RWPE2 (cell line): Measurements from ENCODE around the gene HRH2.
A peak's percentile ranks its signal among the peaks of the same experiment; 100 is the strongest.

Experiments
- ATAC-seq: fragments of 200-7000 bp; cut with Tn5 transposase; 3 replicates; pipeline ENCODE4 v1.9.1; 2021; ENCODE audit warnings: low read depth
- DNase-seq: peaks from one replicate; pipeline ENCODE4 v3.0.0-alpha.2; 2020; ENCODE audit warnings: low spot score
- H3K27ac ChIP-seq: fragments of 450-650 bp; 2 replicates; pipeline ENCODE4 v1.5.1; 2017; ENCODE audit warnings: mild to moderate bottlenecking; ENCODE audit not compliant: poor library complexity, severe bottlenecking
- H3K27me3 ChIP-seq: fragments of 250-450 bp; sonication (Bioruptor Pico); 2 replicates; pipeline ENCODE4 v1.5.1; 2021; ENCODE audit warnings: mild to moderate bottlenecking, moderate library complexity; ENCODE audit not compliant: insufficient read depth, poor library complexity, severe bottlenecking
- H3K36me3 ChIP-seq: fragments of 250-450 bp; sonication (Bioruptor Pico); 2 replicates; pipeline ENCODE4 v1.5.1; 2020; ENCODE audit warnings: low read depth, mild to moderate bottlenecking, moderate library complexity
- H3K4me1 ChIP-seq: fragments of 250-450 bp; sonication (Bioruptor Pico); 2 replicates; pipeline ENCODE4 v1.5.1; 2021; ENCODE audit warnings: mild to moderate bottlenecking, moderate library complexity; ENCODE audit not compliant: insufficient read depth, poor library complexity, severe bottlenecking
- H3K4me3 ChIP-seq: fragments of 250-450 bp; sonication (Bioruptor Pico); 2 replicates; pipeline ENCODE4 v1.5.1; 2021; ENCODE audit warnings: mild to moderate bottlenecking, moderate library complexity; ENCODE audit not compliant: severe bottlenecking
- H3K9me3 ChIP-seq: fragments of 250-450 bp; sonication (Bioruptor Pico); 2 replicates; pipeline ENCODE4 v1.5.1; 2021; ENCODE audit warnings: mild to moderate bottlenecking, moderate library complexity; ENCODE audit not compliant: severe bottlenecking
- TF ChIP-seq, protein P1 (sequence below): fragments of 450-650 bp; IDR thresholded peaks from one replicate; pipeline ENCODE4 v1.5.1; 2017; ENCODE audit warnings: mild to moderate bottlenecking, moderate library complexity; ENCODE audit not compliant: poor library complexity, severe bottlenecking

Gene HRH2

DNA sequence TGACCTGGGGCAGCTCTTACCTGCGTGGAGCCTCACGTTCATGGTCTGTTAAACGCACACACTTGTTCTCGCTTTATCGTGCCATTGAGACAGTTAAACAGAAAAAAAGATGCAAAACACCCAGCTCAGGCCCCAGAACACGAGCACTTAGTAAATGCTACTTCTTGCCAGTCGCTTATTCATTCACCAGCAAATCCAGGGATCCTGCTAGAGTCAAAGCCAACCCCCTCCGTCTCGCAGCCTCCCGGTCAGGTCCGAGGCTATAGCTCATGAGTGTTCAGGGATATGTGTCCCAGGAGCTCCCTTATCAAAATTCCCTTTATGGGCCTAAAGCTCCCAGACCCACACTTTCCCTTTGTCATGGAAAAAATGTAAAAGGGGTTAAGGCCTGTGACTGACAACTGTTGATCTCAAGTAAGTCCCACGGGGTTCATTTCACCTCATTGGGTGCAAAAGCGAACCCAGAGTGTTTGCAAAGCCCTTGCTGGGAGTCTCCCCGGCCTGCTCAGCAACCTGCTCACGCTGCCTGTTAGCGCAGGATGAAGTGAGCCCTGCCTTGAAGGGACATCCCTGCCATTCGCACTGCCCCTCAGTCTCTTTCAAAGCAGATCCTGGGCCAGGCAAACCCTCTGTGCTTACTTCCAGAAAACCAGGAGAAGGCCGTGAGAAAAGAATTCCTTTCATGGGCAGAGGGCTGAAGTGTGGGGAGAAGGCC, 40.7 kb downstream of the HRH2 start:
- TF ChIP-seq, protein P1, sequence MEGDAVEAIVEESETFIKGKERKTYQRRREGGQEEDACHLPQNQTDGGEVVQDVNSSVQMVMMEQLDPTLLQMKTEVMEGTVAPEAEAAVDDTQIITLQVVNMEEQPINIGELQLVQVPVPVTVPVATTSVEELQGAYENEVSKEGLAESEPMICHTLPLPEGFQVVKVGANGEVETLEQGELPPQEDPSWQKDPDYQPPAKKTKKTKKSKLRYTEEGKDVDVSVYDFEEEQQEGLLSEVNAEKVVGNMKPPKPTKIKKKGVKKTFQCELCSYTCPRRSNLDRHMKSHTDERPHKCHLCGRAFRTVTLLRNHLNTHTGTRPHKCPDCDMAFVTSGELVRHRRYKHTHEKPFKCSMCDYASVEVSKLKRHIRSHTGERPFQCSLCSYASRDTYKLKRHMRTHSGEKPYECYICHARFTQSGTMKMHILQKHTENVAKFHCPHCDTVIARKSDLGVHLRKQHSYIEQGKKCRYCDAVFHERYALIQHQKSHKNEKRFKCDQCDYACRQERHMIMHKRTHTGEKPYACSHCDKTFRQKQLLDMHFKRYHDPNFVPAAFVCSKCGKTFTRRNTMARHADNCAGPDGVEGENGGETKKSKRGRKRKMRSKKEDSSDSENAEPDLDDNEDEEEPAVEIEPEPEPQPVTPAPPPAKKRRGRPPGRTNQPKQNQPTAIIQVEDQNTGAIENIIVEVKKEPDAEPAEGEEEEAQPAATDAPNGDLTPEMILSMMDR: no peak
- DNase-seq (peak; percentile 42), ATAC-seq (no peak)
- no peaks in the 10 kb centered on the region for H3K36me3 ChIP-seq
- no peak overlapping the region for H3K4me3 ChIP-seq
- H3K9me3 ChIP-seq: no peaks in the 10 kb centered on the region
- H3K4me1 ChIP-seq: no peaks in the 10 kb centered on the region
- no peak overlapping the region for H3K27ac ChIP-seq
- H3K27me3 ChIP-seq: peaks cover 7% of the 10 kb centered on the region

DNA sequence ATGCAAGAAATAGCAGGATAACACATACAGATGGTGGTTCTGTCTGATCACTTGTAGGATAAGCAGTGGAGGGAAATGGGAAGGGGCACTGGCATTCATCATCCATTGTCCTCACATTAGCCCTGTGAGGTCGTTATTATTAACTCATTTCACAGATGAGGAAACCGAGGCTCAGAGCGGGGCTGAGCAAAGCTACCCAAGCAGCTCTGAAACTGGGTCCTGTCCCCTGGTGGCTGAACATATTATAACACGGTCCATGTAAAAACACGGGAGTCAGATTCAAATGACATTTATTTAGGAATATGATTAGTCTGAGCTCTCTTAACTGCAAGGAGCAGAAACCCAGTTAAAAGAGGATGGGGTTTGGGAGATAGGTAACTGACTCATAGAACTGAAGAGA, 43.1 kb downstream of the HRH2 start:
- Histone ChIP-seq H3K4me1 (no peaks in the 10 kb centered on the region), H3K4me3 (no peak overlapping the region), H3K36me3 (no peaks in the 10 kb centered on the region), H3K9me3 (no peaks in the 10 kb centered on the region), H3K27ac (no peak overlapping the region), H3K27me3 (peaks cover 28% of the 10 kb centered on the region)
- ATAC-seq (no peak), DNase-seq (peak; percentile 23)
- TF ChIP-seq, protein P1: peak; percentile 56

DNA sequence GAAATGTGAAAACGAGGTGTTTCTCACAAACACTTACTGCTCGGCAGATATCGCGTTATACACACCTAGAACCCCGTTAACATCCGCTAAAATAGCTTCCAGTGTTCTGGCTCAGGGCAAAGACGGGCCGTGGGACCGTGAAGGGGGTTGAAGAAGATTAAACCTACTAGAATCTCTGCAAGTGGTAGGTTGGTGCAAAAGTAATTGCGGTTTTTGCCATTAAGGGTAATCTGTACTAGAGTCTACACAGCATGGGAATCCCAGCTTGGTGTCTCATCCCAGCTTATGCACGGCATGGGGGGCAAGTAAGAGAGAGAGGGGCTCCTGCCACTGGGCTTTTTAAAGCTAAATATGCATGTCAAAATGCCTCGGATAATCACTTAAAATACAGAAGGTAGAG, 43.9 kb downstream of the HRH2 start:
- TF ChIP-seq, protein P1: no peak
- H3K27ac ChIP-seq: no peak overlapping the region
- DNase-seq: peak; percentile 5
- H3K36me3 ChIP-seq: no peaks in the 10 kb centered on the region
- H3K4me3 ChIP-seq: no peak overlapping the region
- H3K27me3 ChIP-seq: peaks cover 33% of the 10 kb centered on the region
- H3K4me1 ChIP-seq: no peaks in the 10 kb centered on the region
- no peaks in the 10 kb centered on the region for H3K9me3 ChIP-seq
- ATAC-seq: no peak

DNA sequence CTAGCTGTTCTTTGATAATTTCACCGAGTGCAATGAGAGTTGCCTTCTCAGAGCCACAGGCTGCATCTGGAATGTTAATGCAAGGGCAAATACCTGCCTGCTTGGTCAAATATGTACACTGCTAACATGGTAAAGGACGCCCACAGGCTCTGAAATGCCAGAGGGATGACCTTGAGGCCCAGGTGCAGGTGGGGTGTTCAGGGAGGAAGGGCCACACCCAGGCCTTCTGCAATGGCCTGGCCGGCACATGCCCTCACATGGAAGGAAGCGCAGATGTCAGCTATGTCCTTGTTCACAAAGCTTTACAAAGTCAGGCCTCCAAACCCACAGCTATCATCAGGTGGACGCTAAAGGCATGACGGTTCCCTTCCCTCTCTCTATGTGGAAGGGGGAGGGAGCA, 48.6 kb downstream of the HRH2 start:
- H3K36me3 ChIP-seq: no peaks in the 10 kb centered on the region
- H3K4me3 ChIP-seq: no peak overlapping the region
- TF ChIP-seq, protein P1: no peak
- ATAC-seq (peak; percentile 76), DNase-seq (peak; percentile 46)
- peaks cover 33% of the 10 kb centered on the region for H3K27me3 ChIP-seq
- no peak overlapping the region for H3K27ac ChIP-seq
- H3K9me3 ChIP-seq: no peaks in the 10 kb centered on the region
- no peaks in the 10 kb centered on the region for H3K4me1 ChIP-seq

DNA sequence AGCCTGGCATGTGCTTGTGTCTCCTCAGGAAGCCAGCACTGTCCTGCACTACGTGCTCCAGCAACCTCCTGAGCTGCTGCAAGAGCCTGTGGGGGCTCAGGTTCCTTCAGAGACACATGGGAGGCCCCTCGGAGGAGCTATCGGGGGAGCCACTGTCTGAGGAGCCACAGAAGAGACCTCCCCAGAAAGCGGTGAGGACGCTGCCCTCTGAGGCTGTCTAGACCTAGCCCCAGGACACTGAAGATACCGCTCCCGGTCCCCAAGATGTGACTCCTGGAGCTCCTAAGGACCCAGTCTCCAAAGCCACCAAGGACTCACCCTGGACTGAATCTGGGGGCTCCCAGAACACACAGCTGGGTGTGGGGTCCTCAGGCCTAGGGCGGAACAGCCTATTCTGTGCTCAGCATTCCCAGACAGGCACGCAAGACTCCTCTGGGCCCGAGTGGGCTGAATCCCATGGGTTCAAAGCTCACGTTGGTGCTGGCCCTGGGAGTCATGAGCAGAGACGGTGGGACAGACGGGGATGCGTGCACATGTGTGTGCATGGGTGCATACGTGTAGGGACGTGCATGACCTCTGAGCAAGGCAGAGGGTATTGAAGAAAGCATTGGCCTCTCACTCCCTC, 50.0 kb downstream of the HRH2 start:
- no peaks in the 10 kb centered on the region for H3K36me3 ChIP-seq
- no peaks in the 10 kb centered on the region for H3K4me1 ChIP-seq
- no peak overlapping the region for H3K27ac ChIP-seq
- DNase-seq (peak; percentile 47), ATAC-seq (no peak)
- H3K4me3 ChIP-seq: no peak overlapping the region
- H3K9me3 ChIP-seq: no peaks in the 10 kb centered on the region
- TF ChIP-seq, protein P1: no peak
- peaks cover 38% of the 10 kb centered on the region for H3K27me3 ChIP-seq
